ENCODE results near the gene WAC.

- TF ChIP-seq CTCF (IDR thresholded peaks at IDR 0.05) = no peak
- TF ChIP-seq POLR2A (IDR thresholded peaks at IDR 0.05) = no peak
Observed at GRCh38 chr10:28520346-28520745, 12.6 kb upstream of the WAC start.

Measured in esophagus squamous epithelium (tissue), 4 donors.